ENCODE measurements around the gene ZNF177. TPM values are rescaled to one million over a fixed set of nuclear protein-coding genes. Genes with fewer than 3 reads are reported as not detected.
"Not testable (repeated sequence)": the region's sequence is repeated elsewhere in the genome, so short reads cannot be mapped to it uniquely, and the experiment has no call there.

Gene ZNF177
- polyA plus RNA-seq: under 1 TPM in 1 of 3 donors, not detected in 2; 0.52 TPM

GRCh38 chr19:9362905-9363304, at the start of gene ZNF177:
TSS of gene ZNF177 (plus strand) at chr19:9363013. CDS start at chr19:9378312, 15,299 bp downstream.
- Mint-ChIP-seq H3K9me3 (peaks cover 27 to 78% (median 62%) of the 10 kb centered on the region in 6 donors), H3K36me3 (peaks cover 20 to 30% (median 23%) of the 10 kb centered on the region in 3 donors), H3K4me1 (peaks cover 7 to 10% of the 10 kb centered on the region in 2 donors), H3K27ac (peak within 1 kb of the TSS in 1 of 6 donors; percentile 26), H3K4me3 (peak within 1 kb of the TSS; percentile 67 to 81 (median 74)), H3K27me3 (ENCODE audit: low read depth in 3 of 3) (peaks cover 2 to 10% (median 6%) of the 10 kb centered on the region in 3 donors)
- peak in 1 of 3 donors; percentile 1 for DNase-seq

GRCh38 chr19:9313756-9314155, 49.1 kb upstream of the ZNF177 start:
- no peak overlapping the region for H3K27ac Mint-ChIP-seq
- H3K4me1 Mint-ChIP-seq: peaks cover 12 to 16% of the 10 kb centered on the region in 2 donors
- H3K36me3 Mint-ChIP-seq: no peaks in the 10 kb centered on the region
- peaks cover 0 to 4% (median under 1%) of the 10 kb centered on the region in 6 donors for H3K9me3 Mint-ChIP-seq
- H3K27me3 Mint-ChIP-seq (ENCODE audit: low read depth in 3 of 3): peaks cover 8 to 19% (median 16%) of the 10 kb centered on the region in 3 donors
- no peak overlapping the region for H3K4me3 Mint-ChIP-seq
- DNase-seq: no peak

- Mint-ChIP-seq H3K4me3 (no peak overlapping the region), H3K36me3 (peaks cover 7 to 9% (median 8%) of the 10 kb centered on the region in 3 donors), H3K9me3 (peaks cover 0 to 18% (median 3%) of the 10 kb centered on the region in 6 donors), H3K4me1 (peaks cover 29 to 39% of the 10 kb centered on the region in 2 donors), H3K27me3 (ENCODE audit: low read depth in 3 of 3) (peaks cover 10 to 14% (median 11%) of the 10 kb centered on the region in 3 donors), H3K27ac (no peak overlapping the region)
- DNase-seq: no peak
Observed at GRCh38 chr19:9321338-9321737, 41.5 kb upstream of the ZNF177 start.

GRCh38 chr19:9321756-9322155, 41.1 kb upstream of the ZNF177 start:
- Mint-ChIP-seq H3K4me1 (peaks cover 29 to 42% of the 10 kb centered on the region in 2 donors), H3K9me3 (peaks cover 0 to 18% (median 3%) of the 10 kb centered on the region in 6 donors), H3K27me3 (ENCODE audit: low read depth in 3 of 3) (peaks cover 10 to 14% (median 11%) of the 10 kb centered on the region in 3 donors)
- not testable (repeated sequence) for DNase-seq, H3K4me3 Mint-ChIP-seq, H3K36me3 Mint-ChIP-seq, H3K27ac Mint-ChIP-seq

GRCh38 chr19:9322201-9322600, 40.6 kb upstream of the ZNF177 start:
- Mint-ChIP-seq H3K27ac (peak overlapping the region in 5 of 6 donors; percentile 2 to 97 (median 69)), H3K4me3 (peak overlapping the region in 4 of 5 donors; percentile 57 to 97 (median 96)), H3K27me3 (ENCODE audit: low read depth in 3 of 3) (peaks cover 10 to 14% (median 11%) of the 10 kb centered on the region in 3 donors), H3K36me3 (peaks cover 9 to 11% (median 10%) of the 10 kb centered on the region in 3 donors), H3K9me3 (peaks cover 0 to 18% (median 4%) of the 10 kb centered on the region in 6 donors), H3K4me1 (peaks cover 29 to 42% of the 10 kb centered on the region in 2 donors)
- not testable (repeated sequence) for DNase-seq

GRCh38 chr19:9323557-9323918, 39.3 kb upstream of the ZNF177 start:
- peaks cover 10 to 14% (median 11%) of the 10 kb centered on the region in 3 donors for H3K27me3 Mint-ChIP-seq (ENCODE audit: low read depth in 3 of 3)
- H3K9me3 Mint-ChIP-seq: peaks cover 1 to 25% (median 6%) of the 10 kb centered on the region in 6 donors
- H3K36me3 Mint-ChIP-seq: peaks cover 18 to 19% (median 18%) of the 10 kb centered on the region in 3 donors
- H3K4me3 Mint-ChIP-seq: peak overlapping the region; percentile 95 to 99 (median 97)
- DNase-seq: peak in 1 of 3 donors; percentile 79
- H3K4me1 Mint-ChIP-seq: peaks cover 33 to 50% of the 10 kb centered on the region in 2 donors
- peak overlapping the region; percentile 96 to 99 (median 97) for H3K27ac Mint-ChIP-seq

GRCh38 chr19:9323919-9324583, 38.8 kb upstream of the ZNF177 start, which contains the start of gene ZNF559:
TSS of gene ZNF559 (plus strand) at chr19:9324179. CDS start at chr19:9338550, 14,371 bp downstream.
- Mint-ChIP-seq H3K27ac (peak within 1 kb of the TSS; percentile 96 to 99 (median 97)), H3K36me3 (peaks cover 20 to 24% (median 23%) of the 10 kb centered on the region in 3 donors), H3K9me3 (peaks cover 6 to 30% (median 8%) of the 10 kb centered on the region in 6 donors), H3K27me3 (ENCODE audit: low read depth in 3 of 3) (peaks cover 10 to 14% (median 11%) of the 10 kb centered on the region in 3 donors), H3K4me3 (peak within 1 kb of the TSS; percentile 95 to 99 (median 97)), H3K4me1 (peaks cover 34 to 54% of the 10 kb centered on the region in 2 donors)
- DNase-seq: peak; percentile 97 to 98 (median 98)

- Mint-ChIP-seq H3K4me1 (peaks cover 34 to 54% of the 10 kb centered on the region in 2 donors), H3K9me3 (peaks cover 10 to 36% (median 13%) of the 10 kb centered on the region in 6 donors), H3K27me3 (ENCODE audit: low read depth in 3 of 3) (peaks cover 10 to 14% (median 11%) of the 10 kb centered on the region in 3 donors), H3K36me3 (peaks cover 24 to 30% (median 28%) of the 10 kb centered on the region in 3 donors), H3K27ac (peak overlapping the region; percentile 81 to 99 (median 96)), H3K4me3 (peak overlapping the region; percentile 95 to 99 (median 97))
- no peak for DNase-seq
Observed at GRCh38 chr19:9324584-9324962, 38.2 kb upstream of the ZNF177 start.

- peaks cover 66 to 75% (median 71%) of the 10 kb centered on the region in 3 donors for H3K36me3 Mint-ChIP-seq
Observed at GRCh38 chr19:9329999-9330398, 32.8 kb upstream of the ZNF177 start.

GRCh38 chr19:9342610-9343304, 20.1 kb upstream of the ZNF177 start:
- H3K36me3 Mint-ChIP-seq: peaks cover 72 to 81% (median 79%) of the 10 kb centered on the region in 3 donors
- H3K27ac Mint-ChIP-seq: no peak overlapping the region
- H3K27me3 Mint-ChIP-seq (ENCODE audit: low read depth in 3 of 3): peaks cover 0 to 2% (median 0%) of the 10 kb centered on the region in 3 donors
- no peak overlapping the region for H3K4me3 Mint-ChIP-seq
- DNase-seq: no peak
- peaks cover 2 to 5% of the 10 kb centered on the region in 2 donors for H3K4me1 Mint-ChIP-seq
- H3K9me3 Mint-ChIP-seq: peaks cover 65 to 95% (median 89%) of the 10 kb centered on the region in 6 donors

More at GRCh38 chr19:9329999-9330398, 32.8 kb upstream of the ZNF177 start:
- H3K9me3 Mint-ChIP-seq: peaks cover 22 to 70% (median 61%) of the 10 kb centered on the region in 6 donors
- DNase-seq: no peak
- H3K4me3 Mint-ChIP-seq: no peak overlapping the region
- no peak overlapping the region for H3K27ac Mint-ChIP-seq
- H3K4me1 Mint-ChIP-seq: peaks cover 18 to 25% of the 10 kb centered on the region in 2 donors
- H3K27me3 Mint-ChIP-seq (ENCODE audit: low read depth in 3 of 3): peaks cover 0 to 1% (median under 1%) of the 10 kb centered on the region in 3 donors

GRCh38 chr19:9345005-9345404, 17.8 kb upstream of the ZNF177 start:
- Mint-ChIP-seq H3K9me3 (peaks cover 70 to 95% (median 91%) of the 10 kb centered on the region in 6 donors), H3K36me3 (peaks cover 64 to 74% (median 71%) of the 10 kb centered on the region in 3 donors), H3K27ac (no peak overlapping the region), H3K4me1 (no peaks in the 10 kb centered on the region), H3K4me3 (no peak overlapping the region), H3K27me3 (ENCODE audit: low read depth in 3 of 3) (peaks cover 0 to 2% (median 0%) of the 10 kb centered on the region in 3 donors)
- DNase-seq: no peak

- peaks cover 0 to 2% (median 0%) of the 10 kb centered on the region in 3 donors for H3K27me3 Mint-ChIP-seq (ENCODE audit: low read depth in 3 of 3)
- no peaks in the 10 kb centered on the region for H3K4me1 Mint-ChIP-seq
- H3K9me3 Mint-ChIP-seq: peaks cover 57 to 94% (median 85%) of the 10 kb centered on the region in 6 donors
- DNase-seq: no peak
- peaks cover 40 to 62% (median 53%) of the 10 kb centered on the region in 3 donors for H3K36me3 Mint-ChIP-seq
- no peak overlapping the region for H3K4me3 Mint-ChIP-seq
- H3K27ac Mint-ChIP-seq: no peak overlapping the region
Observed at GRCh38 chr19:9348253-9348652, 14.6 kb upstream of the ZNF177 start.

GRCh38 chr19:9348671-9349070, 14.1 kb upstream of the ZNF177 start:
- Mint-ChIP-seq H3K36me3 (peaks cover 36 to 58% (median 48%) of the 10 kb centered on the region in 3 donors), H3K27ac (no peak overlapping the region), H3K4me3 (no peak overlapping the region), H3K27me3 (ENCODE audit: low read depth in 3 of 3) (no peaks in the 10 kb centered on the region), H3K9me3 (peaks cover 53 to 91% (median 82%) of the 10 kb centered on the region in 6 donors), H3K4me1 (no peaks in the 10 kb centered on the region)
- no peak for DNase-seq

Measured in immature natural killer cell (primary cell).